OCI-LY3 (cell line): ENCODE data around the gene CCT8.

Source experiments
- EZH2phosphoT487 ChIP-seq: fragments of 200-600 bp; shearing (Covaris generic); IDR thresholded peaks from 2 replicates; pipeline ENCODE4 v1.6.1; 2018; ENCODE audit warnings: antibody characterized with exemption, mixed run types, low read depth
- TF ChIP-seq, protein P1 (sequence below): fragments of 200-600, 300-600 bp; sonication (generic); IDR thresholded peaks from 2 replicates; pipeline ENCODE4 v1.5.1; 2014; ENCODE audit warnings: antibody characterized with exemption, low read length, low read depth

- TF ChIP-seq, protein P1, sequence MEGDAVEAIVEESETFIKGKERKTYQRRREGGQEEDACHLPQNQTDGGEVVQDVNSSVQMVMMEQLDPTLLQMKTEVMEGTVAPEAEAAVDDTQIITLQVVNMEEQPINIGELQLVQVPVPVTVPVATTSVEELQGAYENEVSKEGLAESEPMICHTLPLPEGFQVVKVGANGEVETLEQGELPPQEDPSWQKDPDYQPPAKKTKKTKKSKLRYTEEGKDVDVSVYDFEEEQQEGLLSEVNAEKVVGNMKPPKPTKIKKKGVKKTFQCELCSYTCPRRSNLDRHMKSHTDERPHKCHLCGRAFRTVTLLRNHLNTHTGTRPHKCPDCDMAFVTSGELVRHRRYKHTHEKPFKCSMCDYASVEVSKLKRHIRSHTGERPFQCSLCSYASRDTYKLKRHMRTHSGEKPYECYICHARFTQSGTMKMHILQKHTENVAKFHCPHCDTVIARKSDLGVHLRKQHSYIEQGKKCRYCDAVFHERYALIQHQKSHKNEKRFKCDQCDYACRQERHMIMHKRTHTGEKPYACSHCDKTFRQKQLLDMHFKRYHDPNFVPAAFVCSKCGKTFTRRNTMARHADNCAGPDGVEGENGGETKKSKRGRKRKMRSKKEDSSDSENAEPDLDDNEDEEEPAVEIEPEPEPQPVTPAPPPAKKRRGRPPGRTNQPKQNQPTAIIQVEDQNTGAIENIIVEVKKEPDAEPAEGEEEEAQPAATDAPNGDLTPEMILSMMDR: no peak
- no peak for TF ChIP-seq EZH2phosphoT487
Measured at GRCh38 chr21:29073222-29074006, at the start of gene CCT8.
